Fibroblast of skin of back (primary cell): ENCODE data around the gene PIK3R6.
"Not testable (repeated sequence)": the region's sequence is repeated elsewhere in the genome, so short reads cannot be mapped to it uniquely, and the experiment has no call there.

ENCODE experiments used
- DNase-seq: peaks from one replicate; pipeline ENCODE4 v3.0.0-alpha.2; 2013

Gene PIK3R6

DNA sequence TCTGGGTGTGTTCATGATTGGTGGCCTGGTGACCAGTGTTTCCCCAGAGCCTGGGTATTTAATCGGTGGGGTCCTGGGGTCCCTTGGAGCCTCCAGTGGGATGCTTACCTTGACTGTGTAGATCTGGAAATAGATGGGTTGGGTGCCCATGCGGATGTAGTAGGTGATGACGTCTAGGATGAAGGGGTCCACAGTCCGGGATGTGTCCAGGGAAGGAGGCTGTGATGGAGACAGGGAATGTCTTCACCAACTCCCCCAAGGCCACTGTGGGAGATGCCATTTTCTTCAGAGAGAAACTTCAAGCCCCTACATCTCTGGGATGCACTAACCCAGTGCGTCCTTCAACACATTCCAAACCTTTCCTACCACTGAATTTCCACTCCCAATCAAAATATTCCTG, 44.2 kb downstream of the PIK3R6 start:
- no peak for DNase-seq

DNA sequence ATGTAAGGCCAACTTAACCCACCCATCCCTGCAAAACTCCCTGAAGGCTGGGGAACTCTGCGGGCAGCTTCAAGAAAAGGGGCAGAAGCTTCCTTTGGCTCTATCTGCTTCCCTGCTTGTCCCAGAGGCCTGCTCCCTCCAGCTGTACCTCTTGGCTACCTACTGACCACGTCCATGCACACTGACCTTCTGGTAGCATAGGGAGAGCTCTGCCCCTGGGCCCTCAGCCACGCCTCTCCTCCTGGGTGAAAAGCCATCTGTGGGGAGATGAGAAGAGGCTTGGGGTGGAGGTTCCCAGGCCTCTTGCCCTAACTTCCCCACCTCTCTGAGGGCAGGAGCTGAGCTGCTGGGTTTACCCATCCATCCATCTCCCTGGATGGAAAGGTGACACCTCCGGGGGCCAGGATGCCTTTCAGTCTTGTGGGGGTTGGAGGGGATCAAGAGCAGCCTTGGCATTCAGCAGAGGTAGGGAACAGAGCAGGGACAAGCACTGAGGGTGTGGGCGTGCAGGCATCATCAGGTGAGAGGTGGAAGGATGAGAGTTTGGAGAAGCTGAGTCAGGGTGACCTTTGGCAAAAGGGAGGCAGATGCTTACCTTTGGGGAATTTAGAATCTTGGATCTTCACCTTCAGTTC, 45.0 kb downstream of the PIK3R6 start:
- no peak for DNase-seq

DNA sequence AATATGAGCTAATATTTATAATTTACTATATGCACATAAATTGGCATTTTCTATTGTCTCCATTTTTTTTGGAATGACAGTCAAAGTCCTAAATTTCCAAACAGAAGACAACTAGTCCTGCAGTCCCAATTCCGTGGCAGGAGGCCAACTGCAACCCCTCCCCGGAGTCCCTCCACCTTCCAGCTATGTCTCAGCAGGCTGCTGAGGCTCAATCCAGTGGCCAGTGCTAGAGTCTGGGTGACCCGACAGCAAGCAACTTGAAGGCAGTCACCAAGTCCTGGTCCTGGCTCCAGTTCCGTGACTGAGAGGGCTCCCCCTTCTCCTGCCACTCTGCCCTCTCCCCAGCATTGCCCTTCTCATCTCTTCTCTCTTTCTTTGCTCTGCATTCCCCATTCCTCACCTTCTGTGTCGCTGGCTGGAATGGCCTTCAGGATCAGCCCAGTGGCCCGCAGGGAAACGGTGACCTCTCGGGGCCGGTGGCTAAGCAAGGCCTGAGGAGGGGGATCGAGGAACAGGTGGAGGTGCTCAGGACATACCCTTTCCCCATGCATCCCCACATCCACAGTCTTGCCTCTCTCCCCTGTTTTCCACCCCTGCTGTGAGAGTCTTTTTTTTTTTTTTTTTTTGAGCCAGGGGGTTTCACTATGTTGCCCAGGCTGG, 45.9 kb downstream of the PIK3R6 start:
- DNase-seq, result no peak

DNA sequence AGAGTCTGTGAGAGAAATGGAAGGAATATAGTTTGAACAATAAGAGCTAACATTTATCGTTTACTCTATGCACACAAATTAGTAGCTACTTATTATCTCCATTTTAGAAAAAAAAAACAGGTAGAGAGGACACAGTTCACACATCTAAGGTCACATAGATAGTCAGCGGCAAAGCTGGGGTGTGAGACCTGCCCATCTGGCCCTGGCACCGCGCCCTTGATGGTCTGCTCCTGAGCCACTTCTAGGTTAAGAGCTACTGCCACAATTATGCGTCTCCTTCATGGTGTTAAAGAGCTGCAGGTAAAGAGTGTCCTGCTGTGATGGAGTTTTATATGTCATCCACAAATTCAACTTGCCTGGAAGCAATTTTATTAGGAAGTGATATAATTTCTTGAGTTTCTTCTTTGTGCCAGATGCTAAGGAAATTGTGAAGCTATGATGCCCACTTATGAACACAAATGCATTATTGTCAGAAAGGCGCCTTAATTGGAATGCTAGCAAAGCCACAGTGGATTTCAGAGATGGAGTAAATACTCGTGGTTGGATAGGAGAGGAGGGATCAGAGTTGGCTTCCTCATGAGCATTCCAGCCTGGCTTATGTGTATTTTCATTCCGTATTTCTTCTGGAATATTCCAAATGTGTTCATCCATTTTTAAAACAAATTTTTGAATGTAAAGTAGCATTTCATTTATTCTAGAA, 47.0 kb downstream of the PIK3R6 start:
- DNase-seq, result no peak

DNA sequence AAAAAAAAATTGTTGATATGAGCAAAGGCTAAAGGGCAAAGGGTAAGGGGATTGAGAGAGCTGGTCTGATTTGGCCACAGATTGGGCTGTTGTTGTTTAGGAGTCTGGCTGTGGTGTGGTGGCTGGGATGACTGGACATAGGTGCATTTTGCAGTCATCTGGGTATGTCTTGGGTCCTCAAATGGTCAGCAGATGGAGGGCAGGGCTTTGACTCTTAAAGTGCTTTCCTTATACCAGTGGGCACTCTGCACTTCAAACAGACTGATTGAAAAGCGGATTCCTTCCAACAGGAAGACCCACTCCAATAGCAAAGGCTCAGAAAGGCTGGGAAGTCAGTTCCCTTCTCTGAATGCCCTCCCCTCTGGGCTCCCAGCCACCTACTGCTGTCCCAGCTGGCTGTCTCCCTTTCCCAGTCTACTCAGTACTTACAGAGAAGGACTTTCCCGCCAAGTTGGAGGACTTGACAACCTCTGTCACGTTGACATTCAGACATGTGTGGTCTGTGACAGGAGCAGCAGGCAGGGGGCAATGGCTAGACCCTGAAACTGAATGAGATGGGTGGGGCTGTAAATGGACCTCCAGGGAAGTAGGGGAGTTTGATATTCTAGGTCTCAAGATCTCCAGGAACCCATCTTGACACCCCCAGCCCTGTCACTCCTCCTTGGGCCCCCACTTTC, 48.7 kb downstream of the PIK3R6 start:
- no peak for DNase-seq

DNA sequence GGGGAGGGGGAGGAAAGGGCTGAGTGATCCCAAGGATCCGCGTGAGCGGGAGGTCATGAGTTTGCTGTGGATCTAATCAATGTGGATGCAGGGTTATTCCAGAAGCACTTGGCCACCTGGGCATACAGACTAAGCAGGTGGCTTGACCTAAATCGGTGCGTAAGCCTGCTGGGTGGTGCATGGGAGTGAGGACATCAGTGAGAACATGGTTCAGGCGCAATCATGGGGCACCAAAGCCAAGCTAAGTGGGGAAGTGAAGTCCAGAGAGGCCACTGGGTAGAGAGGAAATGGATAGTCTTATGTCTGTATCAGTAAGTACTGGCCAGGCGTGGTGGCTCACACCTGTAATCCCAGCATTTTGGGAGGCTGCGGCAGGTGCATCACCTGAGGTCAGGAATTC, 49.4 kb downstream of the PIK3R6 start:
- no peak for DNase-seq

DNA sequence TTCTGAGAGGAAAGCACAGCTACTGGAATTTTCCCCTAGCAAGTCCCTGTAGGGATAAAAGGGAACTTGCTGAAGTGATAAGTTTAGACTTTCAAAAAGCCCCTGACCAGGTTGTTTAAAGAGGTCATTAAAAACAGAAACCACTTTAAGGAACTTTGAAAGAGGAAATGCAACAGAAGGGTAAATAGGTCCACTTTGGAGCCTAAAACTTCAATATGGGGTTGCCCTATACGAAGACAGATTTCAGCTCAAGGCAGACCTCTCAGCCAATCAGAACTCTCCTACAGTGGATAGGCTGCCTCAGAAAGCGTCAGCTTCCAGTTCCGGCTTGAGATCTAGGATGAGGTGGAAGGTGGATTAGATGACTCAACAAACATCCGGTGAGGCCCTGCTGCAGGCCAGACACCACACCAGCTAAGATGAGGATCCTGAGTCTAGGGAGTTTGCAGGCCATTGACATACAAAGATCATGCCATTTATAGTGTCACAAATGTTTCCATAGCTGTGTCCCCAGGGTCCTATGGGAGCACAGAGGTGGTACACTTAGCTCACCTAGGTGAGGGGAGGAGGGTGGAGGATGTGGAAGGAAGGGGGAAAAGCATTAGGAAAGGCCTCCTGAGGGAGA, 60.4 kb downstream of the PIK3R6 start:
- DNase-seq, result peak; percentile 6

DNA sequence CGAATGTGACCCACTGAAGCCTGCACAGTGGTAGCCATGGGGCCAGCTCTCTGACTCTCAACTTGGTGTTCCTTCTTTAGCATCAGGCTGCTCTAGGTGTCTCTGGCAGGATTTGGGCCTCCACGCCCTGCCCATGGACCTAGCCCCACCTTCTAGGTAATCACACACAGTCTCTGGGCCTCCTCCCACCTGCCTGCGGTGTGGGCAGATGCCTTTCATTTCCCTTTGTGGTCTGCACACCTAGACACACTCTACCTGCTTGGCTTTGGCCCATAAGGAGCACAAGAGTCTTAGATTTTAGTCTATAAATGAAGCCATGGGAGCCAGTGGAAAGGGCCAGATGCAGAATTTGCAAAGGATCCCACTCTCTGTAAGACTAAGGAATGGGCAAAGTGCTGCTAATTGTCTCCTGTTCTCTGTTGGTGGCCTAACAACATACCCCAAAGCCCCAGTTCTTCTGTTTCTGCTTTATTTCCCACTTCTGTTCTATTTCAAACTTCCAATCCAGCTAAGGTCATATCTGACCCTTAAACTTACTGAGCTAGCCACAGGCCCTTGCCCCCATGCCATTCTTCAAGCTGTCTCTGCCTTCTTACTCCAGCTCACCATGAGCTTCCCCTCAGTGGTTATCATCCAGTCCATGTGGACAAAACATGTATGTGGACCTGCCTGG, 61.1 kb downstream of the PIK3R6 start:
- DNase-seq, result no peak

DNA sequence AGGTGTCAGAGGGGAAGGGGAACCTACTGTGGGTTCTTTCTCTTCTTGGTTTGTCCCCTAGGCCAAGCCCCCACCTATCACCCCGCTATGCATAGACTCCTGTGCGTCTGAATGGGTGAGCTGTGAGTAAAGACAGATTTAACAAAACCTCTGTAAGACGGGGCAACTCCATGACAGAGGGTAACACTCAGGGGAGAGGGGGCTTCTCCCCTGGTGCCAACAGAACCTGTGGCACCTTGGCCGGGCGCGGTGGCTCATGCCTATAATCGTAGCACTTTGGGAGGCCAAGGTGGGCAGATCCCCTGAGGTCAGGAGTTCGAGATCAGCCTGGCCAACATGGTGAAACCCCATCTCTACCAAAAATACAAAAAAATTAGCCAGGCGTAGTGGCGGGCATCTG, 62.1 kb downstream of the PIK3R6 start:
- DNase-seq, result not testable (repeated sequence)

DNA sequence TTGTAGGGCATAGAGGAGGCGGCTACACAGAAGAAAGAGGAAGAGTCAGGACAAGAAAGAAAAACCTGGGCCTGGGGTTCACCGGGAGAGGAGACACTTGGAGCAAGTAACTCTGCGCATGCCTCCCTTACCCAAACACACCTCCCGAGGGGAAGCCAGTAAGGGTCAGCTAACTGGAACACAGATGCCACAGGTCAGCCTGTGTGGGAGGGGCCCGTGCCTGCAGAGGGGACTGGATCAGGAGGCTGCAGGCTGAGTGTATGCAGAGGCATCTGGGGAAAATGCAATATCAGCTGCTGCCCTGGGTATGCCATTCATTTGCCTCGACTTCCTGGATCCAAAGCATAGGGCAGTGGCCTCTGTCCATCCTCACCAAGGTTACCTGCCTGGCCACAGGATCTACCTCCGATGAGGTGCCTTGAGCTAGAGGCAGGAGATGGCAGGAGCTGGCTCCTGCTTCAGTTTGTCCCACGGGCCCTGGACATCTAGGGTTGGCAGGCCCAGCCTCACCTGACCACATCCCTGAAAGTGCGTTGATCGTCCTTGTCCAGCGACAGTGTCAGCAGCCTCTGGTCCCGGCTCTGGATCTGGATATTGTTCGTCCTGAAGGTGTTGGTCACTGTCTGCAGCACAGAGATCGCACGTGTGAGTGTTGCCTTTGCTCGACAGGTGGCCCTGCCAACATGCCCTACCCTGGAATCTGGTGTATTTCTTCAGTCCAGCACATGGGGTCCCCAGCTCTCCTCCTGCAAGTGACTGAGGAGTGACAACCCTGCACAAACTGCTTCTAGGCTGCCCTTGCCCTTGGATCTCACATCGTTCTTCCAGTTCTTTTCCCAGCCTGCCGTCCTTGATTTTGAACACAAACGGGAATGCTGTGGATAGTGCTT, 63.7 kb downstream of the PIK3R6 start:
- no peak for DNase-seq

DNA sequence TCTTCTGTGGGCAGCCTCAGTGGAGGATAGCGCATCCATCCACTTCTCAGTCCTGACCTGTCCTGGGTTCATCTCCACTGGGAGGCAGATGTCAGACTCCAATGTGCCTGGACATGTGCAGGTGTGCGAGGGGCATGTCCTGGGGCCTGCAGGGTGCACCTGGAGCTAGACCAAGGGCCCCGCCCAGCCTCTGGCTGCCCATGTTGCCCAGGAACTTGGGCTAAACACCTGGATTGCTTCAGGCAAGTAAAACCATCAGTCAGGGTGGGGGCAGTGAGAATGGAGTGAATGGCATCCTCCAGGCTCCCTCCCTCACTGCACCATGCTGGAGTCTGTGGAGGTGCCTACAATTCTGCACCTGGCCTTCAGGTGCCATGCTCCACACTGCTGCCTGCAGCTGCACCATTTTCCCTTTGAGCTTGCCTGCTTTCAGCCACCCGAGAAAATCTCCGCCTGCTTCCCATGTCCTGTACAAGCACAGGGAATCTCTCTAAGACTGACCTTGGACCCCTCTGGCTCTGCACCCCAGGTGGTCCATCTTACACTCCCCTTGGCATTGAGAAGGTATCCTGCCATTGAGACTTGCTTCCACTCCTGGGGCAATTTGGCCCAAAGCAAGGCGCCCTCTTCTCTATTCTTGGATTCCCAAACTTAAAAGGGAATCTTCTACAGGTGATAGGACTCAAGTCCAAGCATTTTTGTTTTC, 66.2 kb downstream of the PIK3R6 start:
- DNase-seq, result no peak

DNA sequence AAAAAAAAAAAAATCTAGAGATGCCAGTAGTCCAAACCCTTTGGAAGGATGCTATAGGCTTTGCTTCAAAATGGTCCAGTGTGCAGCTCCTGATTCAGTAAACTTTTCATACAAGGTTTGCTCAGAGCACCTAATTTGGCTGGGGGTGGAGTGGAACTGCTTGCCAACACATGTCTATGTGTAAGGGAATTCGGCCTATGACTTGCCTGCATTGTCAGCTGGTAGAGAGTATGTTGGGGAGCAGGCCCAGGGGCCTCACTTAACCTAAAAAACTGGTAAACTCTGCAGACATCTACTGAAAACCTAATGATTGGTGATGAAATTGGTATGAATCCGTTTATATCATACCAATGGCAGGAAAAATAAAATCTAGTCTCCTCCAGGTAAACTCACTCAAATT, 66.8 kb downstream of the PIK3R6 start:
- no peak for DNase-seq

DNA sequence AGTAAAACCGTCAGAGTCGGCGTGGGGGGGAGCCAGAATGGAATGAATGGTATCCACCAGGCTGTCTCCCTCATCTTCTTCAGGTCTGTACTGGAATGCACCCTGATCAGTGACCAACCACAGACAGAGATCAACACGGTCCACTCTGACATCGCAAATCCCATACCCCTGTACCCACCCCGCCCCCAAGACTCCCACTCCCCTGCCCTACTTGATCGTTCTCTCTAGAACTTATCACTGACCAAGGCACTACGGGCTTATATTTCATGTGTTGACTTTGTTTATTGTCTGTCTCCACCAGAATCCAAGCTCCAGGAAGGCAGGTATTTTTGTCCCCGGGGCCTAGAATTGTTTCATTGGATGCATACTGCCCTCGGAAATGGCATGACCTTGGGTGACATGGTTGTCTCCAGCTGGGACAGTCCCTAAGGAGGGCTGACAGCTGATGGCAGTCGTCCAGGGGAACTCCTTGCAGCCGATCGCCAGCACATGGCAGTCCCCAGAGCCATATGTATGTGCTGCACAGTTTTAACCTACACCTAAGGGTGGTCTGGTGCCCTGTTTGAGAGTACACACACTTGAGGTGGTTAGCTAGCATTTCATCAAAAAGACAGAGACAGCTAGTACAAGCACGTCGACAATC, 67.8 kb downstream of the PIK3R6 start:
- DNase-seq, result peak; percentile 7

DNA sequence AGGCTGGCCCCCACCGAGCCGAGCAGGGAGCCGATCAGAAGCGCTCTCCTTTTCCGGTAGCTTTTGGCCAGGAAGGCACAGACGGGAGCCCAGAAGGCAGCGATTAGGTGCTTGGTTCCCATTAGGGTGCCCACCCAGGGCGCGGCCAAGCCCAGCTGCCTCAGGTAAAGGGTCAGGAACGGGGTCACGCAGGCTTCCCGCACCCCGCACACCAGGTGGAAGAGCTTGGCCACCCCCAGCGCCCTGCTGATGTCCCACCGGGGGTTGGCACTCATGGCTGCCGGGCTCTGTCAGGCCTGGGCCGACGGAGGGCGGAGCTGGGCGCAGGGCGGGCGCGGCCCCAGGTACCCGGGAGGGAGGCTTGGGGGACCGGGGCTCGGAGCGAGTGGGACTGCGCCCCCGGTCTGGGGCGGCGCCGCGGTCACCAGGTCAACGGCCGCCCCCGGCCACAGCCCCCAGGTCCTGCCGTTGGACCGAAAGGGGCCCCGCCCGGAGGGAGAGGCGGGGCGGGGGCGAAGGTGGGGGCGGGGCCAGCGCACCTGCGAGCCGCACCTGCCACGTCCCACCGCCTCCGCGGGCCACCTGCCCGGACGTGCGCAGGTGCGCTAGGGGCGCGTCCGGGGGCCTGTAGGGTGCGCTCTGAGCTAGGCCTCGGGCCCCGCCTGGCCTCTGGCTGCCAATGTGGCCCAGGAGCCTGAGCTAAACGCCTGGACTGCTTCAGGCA, 68.5 kb downstream of the PIK3R6 start, which contains the start of gene MFSD6L:
Gene MFSD6L (minus strand): TSS at position 520 of the 724 bp plus-strand sequence. CDS start 245 bp downstream, at position 275.
- DNase-seq, result no peak

DNA sequence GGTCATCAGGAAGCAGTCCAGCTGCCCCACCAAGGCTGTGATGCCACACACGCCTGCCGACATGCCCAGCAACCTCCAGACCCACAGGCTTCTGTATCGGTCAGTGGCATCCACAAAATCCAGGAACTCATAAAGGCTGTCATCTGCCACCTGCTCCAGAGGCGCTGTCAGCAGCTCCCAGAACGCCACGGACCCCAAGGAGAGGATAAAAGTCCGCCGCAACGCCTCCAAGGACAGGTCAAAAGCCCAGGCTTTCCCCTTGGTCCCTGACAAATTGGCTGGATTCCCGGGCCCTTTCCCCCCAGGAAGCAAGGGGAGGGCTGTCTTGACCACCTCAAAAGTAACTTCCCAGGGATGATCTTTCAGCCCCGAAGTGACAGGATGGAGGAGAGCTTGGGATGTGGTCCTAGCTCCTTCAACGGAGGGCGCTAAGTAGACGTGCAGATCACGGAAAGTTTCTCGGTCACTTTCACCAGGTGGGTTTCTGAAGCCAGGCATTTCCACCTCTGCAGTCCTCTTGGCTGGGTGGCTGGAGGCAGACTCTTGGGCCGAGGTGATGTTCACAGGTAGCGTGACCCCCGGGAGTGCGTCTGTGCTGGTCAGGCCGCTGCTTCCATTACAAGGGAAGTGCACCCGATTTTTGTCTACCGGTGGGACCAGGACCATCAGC, 69.2 kb downstream of the PIK3R6 start:
- no peak for DNase-seq

DNA sequence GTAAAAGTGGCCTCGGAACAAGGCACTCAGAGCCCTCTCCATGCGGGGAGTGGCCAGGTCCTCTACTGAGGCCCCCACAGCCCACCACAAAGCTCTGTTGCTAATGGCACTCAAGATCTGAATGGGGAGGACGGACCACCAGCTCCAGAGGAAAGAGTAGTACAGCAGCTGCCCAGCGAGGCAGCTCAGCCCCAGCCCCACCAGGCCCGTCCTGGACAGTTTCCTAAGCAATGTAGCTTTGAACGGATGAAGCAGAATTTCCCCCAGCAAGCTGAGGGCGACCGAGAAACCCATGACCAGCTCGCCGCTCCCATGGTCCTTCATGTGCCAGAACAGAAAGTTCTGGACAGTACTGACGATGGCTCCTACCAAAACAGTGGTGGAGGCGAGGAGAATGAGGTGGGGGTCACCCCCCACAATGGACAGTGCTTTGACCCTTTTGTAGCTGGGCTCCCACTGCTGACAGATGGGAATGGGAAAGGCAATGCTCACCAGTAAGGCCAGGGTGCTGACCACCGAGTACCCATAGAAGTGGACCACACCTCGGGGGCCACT, 69.8 kb downstream of the PIK3R6 start:
- no peak for DNase-seq

DNA sequence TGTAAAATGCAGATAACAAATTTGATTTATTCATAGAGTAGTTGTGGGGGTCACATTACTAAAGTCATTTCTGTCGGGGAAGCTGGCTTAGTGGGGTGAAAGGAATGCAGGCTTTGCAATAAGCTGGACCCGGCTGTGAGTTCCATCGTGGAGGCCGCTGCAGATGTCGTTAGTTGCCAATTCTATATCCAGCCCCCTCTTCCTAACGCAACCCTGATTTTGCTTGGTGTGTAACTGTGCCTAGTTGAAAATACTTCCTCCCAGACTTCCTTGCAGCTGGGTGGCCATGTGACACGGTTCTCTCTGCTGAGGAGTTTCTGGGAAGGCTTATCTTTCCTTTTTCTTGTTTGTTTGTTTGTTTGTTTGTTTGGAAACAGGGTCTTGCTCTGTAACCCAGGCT, 72.8 kb downstream of the PIK3R6 start:
- DNase-seq, result no peak

DNA sequence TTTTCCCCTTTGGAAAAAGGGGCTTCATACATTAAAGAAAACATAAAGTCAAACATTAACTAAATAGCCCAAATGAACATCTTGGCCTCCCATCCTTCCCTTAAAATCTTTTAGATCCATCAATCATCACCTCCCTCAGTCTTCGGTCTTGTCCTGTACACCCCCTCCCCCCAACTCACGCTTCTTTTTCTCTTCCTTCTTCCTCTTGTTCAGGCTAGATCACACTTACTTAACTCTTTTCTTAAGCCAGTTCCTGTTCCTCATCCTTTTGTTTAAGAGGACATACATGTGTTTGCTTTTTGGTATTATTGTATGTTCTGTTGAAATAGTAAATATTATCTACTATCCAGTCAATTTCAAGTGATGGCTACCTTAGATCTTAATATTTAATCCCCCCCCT, 73.8 kb downstream of the PIK3R6 start:
- DNase-seq, result no peak
